Transverse colon (tissue), 3 donors: ENCODE results near the gene LMAN1L.

Source experiments
- CTCF ChIP-seq, 5 experiments: fragments of 200-600 bp in 3 of 5; fragments of 450-650 bp in 2 of 5; sonication (generic) in 3 of 5; IDR thresholded peaks; 1 replicate in 2 of 5; 2 replicates in 3 of 5; pipeline ENCODE4 v1.5.1; 2016 to 2017; ENCODE audit warnings: antibody characterized with exemption in 5 of 5, inconsistent platforms in 3 of 5, mild to moderate bottlenecking in 2 of 5, moderate library complexity in 1 of 5
- EP300 ChIP-seq: sonication (generic); formaldehyde crosslinking; IDR thresholded peaks from one replicate; pipeline ENCODE4 v1.6.1; 2017; ENCODE audit warnings: antibody characterized with exemption, low read depth
- POLR2A ChIP-seq: fragments of 450-650 bp; IDR thresholded peaks from one replicate; pipeline ENCODE4 v1.6.1; 2016; ENCODE audit warnings: antibody characterized with exemption, mild to moderate bottlenecking, moderate library complexity

GRCh38 chr15:74873756-74874424, 61.3 kb downstream of the LMAN1L start:
- TF ChIP-seq CTCF (IDR thresholded peaks at IDR 0.05): peak in 2 of 5 experiments; percentile 9 to 17
- no peak for TF ChIP-seq POLR2A
- no peak for TF ChIP-seq EP300
